ENCODE data around the gene GINS2.

Gene GINS2

GRCh38 chr16:85640585-85640984 is 48.2 kb downstream of the GINS2 start:
- no peak for TF ChIP-seq CTCF (conservative IDR thresholded peaks at IDR 0.05)
- no peak for TF ChIP-seq ZFX (IDR thresholded peaks at IDR 0.05)
- H3K27ac ChIP-seq = no peak overlapping the region

- H3K27ac ChIP-seq = no peak overlapping the region; the same call in 1 of the 2 replicates
- TF ChIP-seq ZFX (IDR thresholded peaks at IDR 0.05) (no peak), CTCF (conservative IDR thresholded peaks at IDR 0.05) (no peak)
Measured at GRCh38 chr16:85640254-85640558, 48.5 kb downstream of the GINS2 start.

- TF ChIP-seq CTCF (conservative IDR thresholded peaks at IDR 0.05) = no peak
- no peak for TF ChIP-seq ZFX (IDR thresholded peaks at IDR 0.05)
- H3K27ac ChIP-seq = peak overlapping the region; percentile 6; the same call in 1 of the 2 replicates
Measured at GRCh38 chr16:85639529-85640253, 49.1 kb downstream of the GINS2 start.

GRCh38 chr16:85638695-85639409 is 49.9 kb downstream of the GINS2 start:
- TF ChIP-seq CTCF (conservative IDR thresholded peaks at IDR 0.05) (no peak), ZFX (IDR thresholded peaks at IDR 0.05) (no peak)
- H3K27ac ChIP-seq = peak overlapping the region; percentile 6; the same call in 1 of the 2 replicates

- peak overlapping the region; percentile 0; the same call in 1 of the 2 replicates for H3K27ac ChIP-seq
- TF ChIP-seq CTCF (conservative IDR thresholded peaks at IDR 0.05) (no peak), ZFX (IDR thresholded peaks at IDR 0.05) (no peak)
Measured at GRCh38 chr16:85637808-85638647, 50.7 kb downstream of the GINS2 start.

GRCh38 chr16:85637061-85637807 is 51.5 kb downstream of the GINS2 start:
- peak overlapping the region; percentile 0; the same call in 1 of the 2 replicates for H3K27ac ChIP-seq
- TF ChIP-seq ZFX (IDR thresholded peaks at IDR 0.05) = no peak
- no peak for TF ChIP-seq CTCF (conservative IDR thresholded peaks at IDR 0.05)
